Esophagus squamous epithelium (tissue), 4 donors: ENCODE results near the gene ILF3.

ENCODE experiments used
- CTCF ChIP-seq, 6 experiments: fragments of 450-650 bp in 4 of 6; fragments of 200-600 bp in 2 of 6; sonication (generic) in 2 of 6; IDR thresholded peaks; one replicate each; pipeline ENCODE4 v1.5.1; 2016 to 2019; ENCODE audit warnings: antibody characterized with exemption in 6 of 6, mild to moderate bottlenecking in 4 of 6, moderate library complexity in 4 of 6
- POLR2A ChIP-seq, 4 donors: fragments of 450-650 bp; IDR thresholded peaks; one replicate each; pipeline ENCODE4 v1.6.1; 2017; ENCODE audit warnings: antibody characterized with exemption in 4 of 4, mild to moderate bottlenecking in 4 of 4, moderate library complexity in 3 of 4

- TF ChIP-seq CTCF (IDR thresholded peaks at IDR 0.05), result no peak
- TF ChIP-seq POLR2A (IDR thresholded peaks at IDR 0.05), result no peak
Observed at GRCh38 chr19:10683064-10683426, 28.9 kb downstream of the ILF3 start.
